Gastroesophageal sphincter (tissue), 3 donors: ENCODE results near the gene PDXP.
A peak's percentile ranks its signal among the peaks of the same experiment; 100 is the strongest.

Source experiments
- CTCF ChIP-seq, 4 experiments: fragments of 200-600 bp in 2 of 4; fragments of 450-650 bp in 2 of 4; sonication (generic) in 1 of 4; IDR thresholded peaks; one replicate each; pipeline ENCODE4 v1.5.1; 2017 to 2019; ENCODE audit warnings: antibody characterized with exemption in 4 of 4, mild to moderate bottlenecking in 2 of 4, moderate library complexity in 2 of 4
- POLR2A ChIP-seq, 2 donors: fragments of 450-650 bp; IDR thresholded peaks; one replicate each; pipeline ENCODE4 v1.6.1; 2017; ENCODE audit warnings: antibody characterized with exemption in 2 of 2, mild to moderate bottlenecking in 2 of 2, moderate library complexity in 1 of 2

DNA sequence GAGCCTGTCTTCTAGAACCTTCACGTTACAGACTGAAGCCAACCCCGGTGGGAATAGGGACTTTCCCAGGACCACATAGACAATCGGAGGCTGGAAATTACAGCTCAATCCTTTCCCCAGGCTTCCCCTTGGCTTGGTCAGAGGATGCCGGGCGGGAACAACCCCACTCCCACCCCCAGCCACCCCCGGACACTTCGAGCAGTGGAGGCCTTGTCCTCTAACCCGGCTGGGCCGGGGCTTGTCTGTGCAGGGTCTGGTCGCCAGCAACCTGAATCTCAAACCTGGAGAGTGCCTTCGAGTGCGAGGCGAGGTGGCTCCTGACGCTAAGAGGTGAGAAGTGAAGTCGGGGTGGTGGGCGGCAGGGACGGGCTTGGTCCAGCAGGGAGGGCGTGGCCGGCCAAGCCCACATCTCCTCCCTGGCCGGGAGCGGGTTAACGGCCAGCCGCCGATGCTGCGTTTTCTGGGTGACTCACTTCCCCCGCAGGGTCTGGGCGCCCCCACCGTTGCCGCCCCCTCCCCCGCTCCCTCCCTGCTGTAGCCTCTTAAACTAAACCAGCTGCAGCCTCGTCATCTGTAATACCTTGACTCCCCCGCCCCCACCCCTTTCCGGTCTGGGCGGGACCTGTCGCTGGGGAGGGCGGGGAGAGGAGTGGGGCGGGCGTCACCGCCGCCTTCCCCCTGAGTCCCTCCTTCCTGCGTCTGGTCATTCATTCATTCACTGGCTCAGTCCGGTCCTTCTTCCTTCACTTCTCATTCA is 18.4 kb downstream of the PDXP start:
- peak; percentile 26 to 30 for TF ChIP-seq POLR2A (IDR thresholded peaks at IDR 0.05)
- TF ChIP-seq CTCF (IDR thresholded peaks at IDR 0.05): no peak
